GM12874 (cell line): ENCODE measurements around the gene RNF141.

ENCODE experiments used
- TF ChIP-seq, protein P1 (sequence below): IDR thresholded peaks from 2 replicates; pipeline ENCODE4 v1.5.1; 2011; ENCODE audit warnings: low read depth, mild to moderate bottlenecking, control low read depth, low read length, moderate library complexity; ENCODE audit not compliant: insufficient read depth

RNF141 gene

DNA sequence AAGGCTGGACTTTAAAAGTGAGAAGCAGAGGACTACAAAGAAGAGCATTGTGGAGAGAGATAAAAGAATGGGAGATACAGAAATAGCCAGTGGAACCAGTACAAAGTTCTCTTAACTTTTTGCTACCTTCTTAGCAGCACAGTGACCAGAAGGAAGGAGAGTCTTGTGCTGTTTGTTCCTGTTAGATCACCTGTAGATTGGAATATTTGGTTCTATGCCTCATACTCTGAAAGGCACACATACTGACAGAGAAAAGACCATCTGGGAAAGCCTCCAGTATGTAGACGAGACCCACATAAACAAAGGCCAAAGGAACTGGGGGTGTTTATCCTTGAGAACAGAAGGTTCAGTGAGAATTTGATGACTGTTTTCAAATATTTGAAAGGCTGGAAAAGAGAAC lies 18.7 kb downstream of the RNF141 start:
- TF ChIP-seq, protein P1, sequence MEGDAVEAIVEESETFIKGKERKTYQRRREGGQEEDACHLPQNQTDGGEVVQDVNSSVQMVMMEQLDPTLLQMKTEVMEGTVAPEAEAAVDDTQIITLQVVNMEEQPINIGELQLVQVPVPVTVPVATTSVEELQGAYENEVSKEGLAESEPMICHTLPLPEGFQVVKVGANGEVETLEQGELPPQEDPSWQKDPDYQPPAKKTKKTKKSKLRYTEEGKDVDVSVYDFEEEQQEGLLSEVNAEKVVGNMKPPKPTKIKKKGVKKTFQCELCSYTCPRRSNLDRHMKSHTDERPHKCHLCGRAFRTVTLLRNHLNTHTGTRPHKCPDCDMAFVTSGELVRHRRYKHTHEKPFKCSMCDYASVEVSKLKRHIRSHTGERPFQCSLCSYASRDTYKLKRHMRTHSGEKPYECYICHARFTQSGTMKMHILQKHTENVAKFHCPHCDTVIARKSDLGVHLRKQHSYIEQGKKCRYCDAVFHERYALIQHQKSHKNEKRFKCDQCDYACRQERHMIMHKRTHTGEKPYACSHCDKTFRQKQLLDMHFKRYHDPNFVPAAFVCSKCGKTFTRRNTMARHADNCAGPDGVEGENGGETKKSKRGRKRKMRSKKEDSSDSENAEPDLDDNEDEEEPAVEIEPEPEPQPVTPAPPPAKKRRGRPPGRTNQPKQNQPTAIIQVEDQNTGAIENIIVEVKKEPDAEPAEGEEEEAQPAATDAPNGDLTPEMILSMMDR = no peak

DNA sequence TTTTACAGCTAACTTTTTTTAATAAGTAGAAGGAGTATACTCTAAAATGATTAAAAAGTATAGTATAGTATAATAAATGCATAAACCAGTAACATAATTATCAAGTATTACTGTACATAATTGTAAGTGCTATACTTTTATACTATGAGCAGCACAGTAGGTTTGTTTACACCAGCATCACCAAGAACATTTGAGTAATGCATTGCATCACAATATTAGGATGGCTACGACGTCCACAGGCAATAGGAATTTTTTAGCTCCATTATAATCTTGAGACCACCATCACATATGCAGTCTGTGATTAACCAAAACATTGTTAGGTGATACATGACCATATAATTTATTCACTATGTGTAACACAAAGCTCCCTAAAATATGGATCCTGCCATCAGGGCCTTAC lies 20.4 kb downstream of the RNF141 start:
- TF ChIP-seq, protein P1 = no peak

DNA sequence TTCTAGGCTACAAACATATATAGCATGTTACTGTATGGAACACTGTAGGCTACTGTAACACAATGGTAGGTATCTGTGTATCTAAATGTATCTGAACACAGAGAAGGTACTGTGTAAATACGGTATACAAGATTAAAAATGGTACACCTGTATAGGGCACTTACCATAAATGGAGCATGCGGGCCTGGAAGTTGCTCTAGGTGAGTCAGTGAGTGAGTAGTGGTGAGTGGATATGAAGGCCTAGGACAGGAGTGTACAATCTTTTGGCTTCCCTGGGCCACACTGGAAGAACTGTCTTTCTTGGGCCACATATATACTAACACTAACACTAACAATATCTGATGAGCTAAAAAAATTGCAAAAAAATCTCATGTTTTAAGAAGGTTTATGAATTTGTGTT lies 21.4 kb downstream of the RNF141 start:
- TF ChIP-seq, protein P1 = no peak

DNA sequence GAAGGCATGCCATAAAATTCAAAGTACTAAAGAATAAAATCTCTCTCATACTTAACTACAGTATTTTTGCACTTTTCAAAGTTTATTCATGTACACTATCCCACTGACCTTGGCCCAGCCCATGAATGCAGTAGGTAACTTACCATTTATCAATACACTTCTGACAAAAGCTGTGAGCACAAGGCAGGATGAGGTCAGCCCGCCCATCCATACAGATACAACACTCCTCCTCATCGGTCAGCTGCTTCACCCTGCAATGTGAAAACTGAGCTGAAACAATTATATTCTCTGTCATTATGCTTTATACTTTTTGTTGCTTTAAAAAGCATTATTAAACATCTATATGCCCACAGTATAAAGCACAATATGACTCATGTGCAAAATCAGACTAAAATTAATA lies 22.1 kb downstream of the RNF141 start:
- TF ChIP-seq, protein P1 = no peak

DNA sequence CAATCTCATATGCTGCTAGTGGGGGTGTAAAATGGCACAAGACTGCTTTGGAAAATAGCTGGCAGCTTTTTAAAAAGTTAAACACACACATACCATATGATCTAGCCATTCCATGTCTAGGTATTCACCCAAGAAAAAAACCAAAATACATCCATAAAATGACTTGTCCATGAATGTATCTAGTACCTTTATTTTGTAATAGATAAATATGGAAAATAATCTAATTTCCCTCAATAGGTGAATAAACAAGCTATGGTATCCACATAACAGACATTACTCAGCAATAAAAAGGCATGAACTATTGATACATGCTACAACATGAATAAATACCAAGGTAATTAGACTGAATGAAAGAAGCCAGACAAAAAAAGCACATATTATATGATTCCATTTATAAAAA lies 22.9 kb downstream of the RNF141 start:
- TF ChIP-seq, protein P1 = no peak

DNA sequence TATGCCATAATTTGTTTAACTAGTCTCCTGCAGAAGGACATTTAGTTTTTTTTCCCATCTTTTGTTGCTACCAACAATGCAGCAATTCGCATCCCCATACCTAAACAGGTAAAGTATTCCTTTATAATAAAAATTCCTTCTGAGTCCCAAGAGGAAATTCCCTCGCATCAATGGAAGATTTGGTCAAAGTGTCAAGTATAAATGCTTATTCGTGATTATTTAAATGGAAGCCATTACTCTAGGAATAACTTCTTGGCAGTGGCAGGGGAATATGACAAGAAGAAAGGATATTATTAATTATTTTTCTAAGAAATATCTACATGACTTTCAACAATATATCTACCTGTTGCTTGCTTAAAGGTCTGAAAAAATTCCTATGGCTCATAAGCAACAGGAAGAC lies 25.6 kb downstream of the RNF141 start:
- TF ChIP-seq, protein P1 = no peak

DNA sequence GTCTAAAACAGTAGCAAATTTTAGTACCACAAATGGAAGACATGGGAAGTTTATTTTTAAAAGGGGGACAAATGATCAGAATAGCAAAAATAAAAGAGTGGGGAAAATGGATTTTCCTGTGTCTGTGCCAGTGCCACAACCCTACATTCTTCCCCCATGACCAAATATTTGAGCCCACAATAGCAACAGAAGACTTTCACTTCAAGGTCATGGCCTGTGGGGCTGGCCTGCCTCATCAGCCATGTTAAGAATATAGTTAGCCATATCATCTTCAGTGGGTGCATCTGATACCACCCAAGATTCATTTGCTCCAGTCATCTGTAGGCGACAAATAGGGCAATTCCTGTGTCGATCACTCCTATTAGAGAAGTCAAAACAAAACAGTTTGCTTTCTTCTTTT lies 26.3 kb downstream of the RNF141 start:
- TF ChIP-seq, protein P1 = no peak

DNA sequence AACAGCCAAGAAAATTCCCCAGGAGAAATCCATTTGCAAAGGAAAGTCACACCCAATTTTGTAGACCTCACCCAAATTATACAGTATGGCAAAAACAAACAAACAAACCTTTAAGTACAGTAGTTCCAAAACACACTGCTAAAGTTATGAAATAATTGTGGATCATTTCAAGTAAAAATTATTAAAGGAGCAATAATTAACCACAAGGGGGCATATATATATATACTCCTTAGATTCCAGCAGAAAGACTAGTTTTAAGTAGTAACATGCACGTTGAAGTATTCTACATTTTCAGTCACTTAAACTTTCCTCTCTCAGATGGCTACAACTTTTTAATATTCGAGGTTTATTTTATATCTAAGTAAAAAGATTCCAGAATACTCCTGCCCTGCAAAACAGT lies 26.8 kb downstream of the RNF141 start:
- TF ChIP-seq, protein P1 = no peak
